Spleen (tissue), 11 donors: ENCODE measurements around the gene CACNA1C. TPM values are rescaled to one million over a fixed set of nuclear protein-coding genes. Genes with fewer than 3 reads are reported as not detected.

ENCODE experiments used
- DNase-seq: peaks from one replicate; pipeline ENCODE4 v3.0.0-alpha.2; 2020
- H3K27ac ChIP-seq, 8 donors: fragments of 200-600 bp; sonication (generic) in 7 of 8; 1 replicate in 4 of 8; 2 replicates in 4 of 8; pipeline versions ENCODE4 v1.5.0 to v1.8.0; 2016 to 2021; ENCODE audit warnings: inconsistent platforms in 4 of 8, mild to moderate bottlenecking in 4 of 8, moderate library complexity in 1 of 8
- H3K27me3 ChIP-seq, 7 donors: fragments of 200-600 bp; sonication (generic) in 6 of 7; replicated peaks in 1 of 7; 1 replicate in 4 of 7; 2 replicates in 3 of 7; pipeline versions ENCODE4 v1.5.0 to v1.8.0; 2016 to 2021; ENCODE audit warnings: inconsistent platforms in 3 of 7, mild to moderate bottlenecking in 1 of 7
- H3K36me3 ChIP-seq, 6 donors: fragments of 200-600 bp; sonication (generic) in 5 of 6; 1 replicate in 4 of 6; 2 replicates in 2 of 6; pipeline versions ENCODE4 v1.5.0 to v1.8.0; 2016 to 2021; ENCODE audit warnings: inconsistent platforms in 2 of 6
- H3K4me1 ChIP-seq, 6 donors: fragments of 200-600 bp; sonication (generic) in 5 of 6; 1 replicate in 3 of 6; 2 replicates in 3 of 6; pipeline versions ENCODE4 v1.5.0 to v1.8.0; 2016 to 2021; ENCODE audit warnings: inconsistent platforms in 3 of 6
- H3K4me3 ChIP-seq, 8 donors: fragments of 200-600 bp; sonication (generic) in 7 of 8; 1 replicate in 4 of 8; 2 replicates in 4 of 8; pipeline versions ENCODE4 v1.5.0 to v1.8.0; 2016 to 2021; ENCODE audit warnings: inconsistent platforms in 4 of 8, mild to moderate bottlenecking in 4 of 8, moderate library complexity in 2 of 8
- H3K9me3 ChIP-seq, 8 donors: fragments of 200-600 bp; sonication (generic) in 7 of 8; 1 replicate in 4 of 8; 2 replicates in 4 of 8; pipeline versions ENCODE4 v1.5.0 to v1.8.0; 2016 to 2021; ENCODE audit warnings: inconsistent platforms in 4 of 8
- POLR2A ChIP-seq, 3 donors: fragments of 450-650 bp; IDR thresholded peaks; one replicate each; pipeline ENCODE4 v1.5.1; 2017; ENCODE audit warnings: antibody characterized with exemption in 3 of 3, mild to moderate bottlenecking in 1 of 3
- POLR2AphosphoS5 ChIP-seq, 3 donors: sonication (generic); formaldehyde crosslinking; IDR thresholded peaks; one replicate each; pipeline ENCODE4 v1.5.1; 2017; ENCODE audit warnings: antibody characterized with exemption in 3 of 3
- WGBS, 5 donors: extraction: QIAGEN DNeasy Blood & Tissue Kit in 3 of 5; methylation state at CpG; one replicate each; pipeline versions ENCODE4 v1.1.5 to v1.1.7; 2013 to 2018; 5-methylcytosine and 5-hydroxymethylcytosine counted together
- intact Hi-C: fragments of 100-400 bp; cut with DNase I; formaldehyde crosslinking; loops from one replicate; pipeline ENCODE4 v1.15.0; 2023; ENCODE audit warnings: low total_unique reads
- polyA plus RNA-seq, 3 donors: library from polyadenylated mRNA; stranded (reverse); fragments of 200-250 nt; gene quantifications; one replicate each; pipeline ENCODE4 v1.2.1, GENCODE V29; 2013
- total RNA-seq, 7 donors: library from RNA; depleted of rRNA in 3 of 7; stranded (reverse); fragments of >200 nt in 3 of 7; fragmentation: NEBNext Ultra II Directional in 4 of 7; extraction: Animal tissue kit (Norgen Biotek cat#: 25700) in 4 of 7; gene quantifications; one replicate each; pipeline versions ENCODE4 v1.1.0 to v1.2.1, GENCODE V29; 2016 to 2021
- TF ChIP-seq, protein P1 (sequence below), 11 experiments: fragments of 200-600 bp in 7 of 11; fragments of 450-650 bp in 4 of 11; sonication (generic) in 4 of 11; IDR thresholded peaks in 8 of 11; conservative IDR thresholded peaks in 3 of 11; 1 replicate in 7 of 11; 2 replicates in 4 of 11; pipeline versions ENCODE4 v1.4.0 to v1.8.0; 2016 to 2021; ENCODE audit warnings: antibody characterized with exemption in 11 of 11, inconsistent platforms in 4 of 11, mild to moderate bottlenecking in 1 of 11
- donor health status: healthy with polysubstance abuse.
- donor health status: DM: no; HTN: no; CAD: no; lungs with moderate emphysema.
- donor health status: DM: no; HTN: no; CAD: no.
- donor health status: Bipolar disorder and iron deficiency.
- donor health status: healthy.
- donor health status: DM: no; HTN: no; CAD: no.
- donor health status: DM: yes; HTN: yes; CAD: no.

Gene CACNA1C
- total and polyA plus RNA-seq, 10 donors = 0.67 to 27.6 (median 18.4) TPM

DNA sequence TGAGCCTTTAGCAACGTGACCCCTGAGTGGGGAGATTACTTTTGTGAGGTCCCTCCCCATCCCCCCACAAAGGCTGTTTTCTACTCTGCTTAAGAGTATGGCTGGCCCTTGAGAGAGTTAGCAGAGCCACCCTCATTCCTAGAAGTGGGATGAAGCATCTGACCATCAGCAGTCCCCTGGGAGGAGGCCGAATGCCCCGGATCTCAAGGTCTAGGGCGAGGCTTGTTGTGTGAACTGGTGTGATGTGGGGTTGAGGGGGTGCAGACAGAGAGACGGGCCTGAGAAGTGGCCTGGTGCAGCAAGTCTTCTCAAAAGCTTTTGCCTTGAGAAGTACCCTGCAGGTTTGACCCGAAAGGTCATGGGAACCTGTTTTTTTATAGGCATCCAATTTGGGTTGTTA lies 589.0 kb downstream of the CACNA1C start:
- Histone ChIP-seq H3K4me1 (peaks cover 0 to 30% (median 15%) of the 10 kb centered on the region in 6 donors), H3K4me3 (no peak overlapping the region), H3K36me3 (no peaks in the 10 kb centered on the region), H3K9me3 (no peaks in the 10 kb centered on the region), H3K27me3 (peaks cover 0 to 38% (median 0%) of the 10 kb centered on the region in 7 donors), H3K27ac (peak overlapping the region in 4 of 8 donors; percentile 18 to 74 (median 62))
- intact Hi-C loops = no loop called here
- 56 to 82% (median 72%) methylated on average over 6 of the region's 6 CpGs for WGBS, 5 donors
- TF ChIP-seq POLR2AphosphoS5 (IDR thresholded peaks at IDR 0.05) (no peak), POLR2A (IDR thresholded peaks at IDR 0.05) (no peak)
- TF ChIP-seq, protein P1, sequence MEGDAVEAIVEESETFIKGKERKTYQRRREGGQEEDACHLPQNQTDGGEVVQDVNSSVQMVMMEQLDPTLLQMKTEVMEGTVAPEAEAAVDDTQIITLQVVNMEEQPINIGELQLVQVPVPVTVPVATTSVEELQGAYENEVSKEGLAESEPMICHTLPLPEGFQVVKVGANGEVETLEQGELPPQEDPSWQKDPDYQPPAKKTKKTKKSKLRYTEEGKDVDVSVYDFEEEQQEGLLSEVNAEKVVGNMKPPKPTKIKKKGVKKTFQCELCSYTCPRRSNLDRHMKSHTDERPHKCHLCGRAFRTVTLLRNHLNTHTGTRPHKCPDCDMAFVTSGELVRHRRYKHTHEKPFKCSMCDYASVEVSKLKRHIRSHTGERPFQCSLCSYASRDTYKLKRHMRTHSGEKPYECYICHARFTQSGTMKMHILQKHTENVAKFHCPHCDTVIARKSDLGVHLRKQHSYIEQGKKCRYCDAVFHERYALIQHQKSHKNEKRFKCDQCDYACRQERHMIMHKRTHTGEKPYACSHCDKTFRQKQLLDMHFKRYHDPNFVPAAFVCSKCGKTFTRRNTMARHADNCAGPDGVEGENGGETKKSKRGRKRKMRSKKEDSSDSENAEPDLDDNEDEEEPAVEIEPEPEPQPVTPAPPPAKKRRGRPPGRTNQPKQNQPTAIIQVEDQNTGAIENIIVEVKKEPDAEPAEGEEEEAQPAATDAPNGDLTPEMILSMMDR (IDR thresholded peaks at IDR 0.05 in 8 of 11, conservative IDR thresholded peaks at IDR 0.05 in 3 of 11) = no peak
- peak; percentile 21 for DNase-seq

DNA sequence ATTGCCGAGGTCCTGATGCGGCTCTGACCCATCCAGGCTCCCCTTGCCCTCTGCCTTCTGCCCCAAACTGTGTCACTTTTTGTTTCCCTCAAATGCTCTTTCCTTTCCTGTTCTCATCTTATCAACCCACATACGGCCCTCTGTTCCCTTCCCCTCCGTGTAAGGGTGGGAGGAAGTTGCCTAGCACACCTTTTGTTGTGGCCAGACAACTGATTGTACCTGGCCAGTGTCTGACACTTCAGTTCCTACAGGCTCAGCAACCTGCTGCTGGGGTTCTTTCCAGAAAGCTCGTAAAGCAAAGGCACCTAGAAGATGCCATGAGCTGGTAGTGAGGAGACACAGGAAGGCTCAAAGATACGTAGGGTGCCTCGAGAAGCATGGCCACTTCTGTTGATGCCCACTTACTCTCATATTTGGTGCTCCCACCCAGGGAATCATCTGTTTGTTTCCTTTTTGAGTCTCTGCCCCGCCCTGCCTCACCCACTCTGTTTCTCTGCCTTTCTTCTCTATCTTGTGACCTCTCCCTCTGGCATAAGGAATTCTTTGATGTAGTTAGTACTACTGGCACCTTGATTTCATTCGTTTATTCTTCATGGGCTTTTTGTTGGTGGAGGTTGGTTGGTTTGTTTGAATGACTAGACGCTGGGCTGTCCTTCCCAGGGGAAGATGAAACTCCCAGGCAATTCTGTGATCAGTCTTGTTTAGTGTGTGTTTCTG lies 589.5 kb downstream of the CACNA1C start:
- peak; percentile 15 for DNase-seq
- intact Hi-C loops = no loop called here
- H3K27me3 ChIP-seq = peaks cover 0 to 38% (median 0%) of the 10 kb centered on the region in 7 donors
- H3K4me3 ChIP-seq = no peak overlapping the region
- peaks cover 0 to 30% (median 15%) of the 10 kb centered on the region in 6 donors for H3K4me1 ChIP-seq
- no peaks in the 10 kb centered on the region for H3K9me3 ChIP-seq
- peak overlapping the region in 2 of 8 donors; percentile 18 to 58 for H3K27ac ChIP-seq
- WGBS, 5 donors = 49 to 59% (median 59%) methylated on average over 10 of the region's 10 CpGs
- no peaks in the 10 kb centered on the region for H3K36me3 ChIP-seq
- TF ChIP-seq, protein P1 (IDR thresholded peaks at IDR 0.05 in 8 of 11, conservative IDR thresholded peaks at IDR 0.05 in 3 of 11) = no peak
- TF ChIP-seq POLR2AphosphoS5 (IDR thresholded peaks at IDR 0.05) (no peak), POLR2A (IDR thresholded peaks at IDR 0.05) (no peak)

DNA sequence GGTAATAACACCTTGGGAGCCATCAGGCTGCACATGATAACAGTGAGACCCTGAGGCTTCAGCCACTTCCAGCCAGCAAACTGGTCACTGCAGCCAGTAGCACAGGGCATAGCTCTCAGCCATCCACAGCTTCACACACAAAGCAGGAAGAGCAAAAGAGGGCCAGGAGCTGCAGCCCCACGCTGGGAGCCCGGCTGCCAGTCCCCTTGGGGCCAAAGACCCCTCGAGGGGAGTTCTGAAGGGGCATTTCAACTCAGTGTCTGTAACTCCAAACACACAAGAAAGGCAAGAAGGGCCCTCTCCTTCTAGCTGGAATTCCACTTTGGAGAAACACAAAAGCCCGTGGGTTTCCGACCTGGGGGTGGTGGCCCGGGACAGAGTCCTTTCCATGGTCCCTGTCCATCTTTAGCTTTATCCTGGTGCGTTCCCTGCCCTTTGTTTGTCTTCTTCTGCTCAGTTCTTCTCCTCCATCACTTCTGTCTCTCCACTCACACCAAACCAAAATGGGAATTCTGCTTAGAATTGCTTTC lies 590.2 kb downstream of the CACNA1C start:
- DNase-seq = peak; percentile 33
- H3K9me3 ChIP-seq = no peaks in the 10 kb centered on the region
- H3K4me3 ChIP-seq = no peak overlapping the region
- peaks cover 0 to 38% (median 0%) of the 10 kb centered on the region in 7 donors for H3K27me3 ChIP-seq
- H3K36me3 ChIP-seq = no peaks in the 10 kb centered on the region
- TF ChIP-seq, protein P1 (IDR thresholded peaks at IDR 0.05 in 8 of 11, conservative IDR thresholded peaks at IDR 0.05 in 3 of 11) = no peak
- peaks cover 0 to 30% (median 15%) of the 10 kb centered on the region in 6 donors for H3K4me1 ChIP-seq
- H3K27ac ChIP-seq = peak overlapping the region in 1 of 8 donors; percentile 71
- intact Hi-C loops = no loop called here
- WGBS, 5 donors = 88 to 93% (median 91%) methylated on average over 7 of the region's 7 CpGs

DNA sequence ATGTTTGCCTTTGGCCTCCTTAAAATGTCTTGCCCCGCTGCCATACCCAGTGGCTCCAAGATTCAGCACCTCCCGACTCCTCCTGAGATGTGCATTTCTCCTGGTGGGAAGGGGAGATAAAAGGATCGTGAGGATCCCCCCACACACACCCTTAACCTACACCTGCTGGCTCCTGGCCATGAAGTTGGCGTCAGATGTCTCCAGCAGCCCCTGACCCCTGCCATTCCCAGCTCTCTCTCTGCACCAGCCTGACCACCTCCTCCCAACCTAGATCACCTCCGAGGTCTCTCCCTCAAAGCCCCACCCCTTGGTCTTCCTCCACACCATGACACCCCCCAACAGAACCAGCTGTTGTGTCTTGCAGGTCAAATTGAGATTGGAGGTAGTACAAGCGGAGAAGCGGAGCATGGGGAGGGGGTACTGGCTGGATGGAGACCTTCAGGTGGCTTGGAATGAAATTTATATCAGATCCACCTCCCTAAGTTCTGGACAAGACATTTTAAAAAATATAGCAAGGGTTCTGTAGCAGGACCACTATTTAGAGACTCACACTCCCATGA lies 590.9 kb downstream of the CACNA1C start:
- TF ChIP-seq, protein P1 (IDR thresholded peaks at IDR 0.05 in 8 of 11, conservative IDR thresholded peaks at IDR 0.05 in 3 of 11) = no peak
- TF ChIP-seq POLR2AphosphoS5 (IDR thresholded peaks at IDR 0.05) = no peak
- TF ChIP-seq POLR2A (IDR thresholded peaks at IDR 0.05) = no peak
- peak; percentile 40 for DNase-seq

More for the DNA sequence above, 590.9 kb downstream of the CACNA1C start:
- peaks cover 0 to 38% (median 0%) of the 10 kb centered on the region in 7 donors for H3K27me3 ChIP-seq
- peaks cover 0 to 30% (median 15%) of the 10 kb centered on the region in 6 donors for H3K4me1 ChIP-seq
- H3K4me3 ChIP-seq = no peak overlapping the region
- no peaks in the 10 kb centered on the region for H3K36me3 ChIP-seq
- no peaks in the 10 kb centered on the region for H3K9me3 ChIP-seq
- 78 to 91% (median 88%) methylated on average over 7 of the region's 7 CpGs for WGBS, 5 donors
- H3K27ac ChIP-seq = peak overlapping the region in 6 of 8 donors; percentile 13 to 71 (median 61)
- intact Hi-C loops = no loop called here
